ENCODE data around the gene GTF2IRD1. TPM values are rescaled to one million over a fixed set of nuclear protein-coding genes. Genes with fewer than 3 reads are reported as not detected.

Gene GTF2IRD1
- total and polyA plus RNA-seq, 9 of the 15 experiments (the other 6 are each of a cell fraction or from before 2014, with no cell fraction given): 9.1 to 30.2 (median 14.0) TPM

DNA sequence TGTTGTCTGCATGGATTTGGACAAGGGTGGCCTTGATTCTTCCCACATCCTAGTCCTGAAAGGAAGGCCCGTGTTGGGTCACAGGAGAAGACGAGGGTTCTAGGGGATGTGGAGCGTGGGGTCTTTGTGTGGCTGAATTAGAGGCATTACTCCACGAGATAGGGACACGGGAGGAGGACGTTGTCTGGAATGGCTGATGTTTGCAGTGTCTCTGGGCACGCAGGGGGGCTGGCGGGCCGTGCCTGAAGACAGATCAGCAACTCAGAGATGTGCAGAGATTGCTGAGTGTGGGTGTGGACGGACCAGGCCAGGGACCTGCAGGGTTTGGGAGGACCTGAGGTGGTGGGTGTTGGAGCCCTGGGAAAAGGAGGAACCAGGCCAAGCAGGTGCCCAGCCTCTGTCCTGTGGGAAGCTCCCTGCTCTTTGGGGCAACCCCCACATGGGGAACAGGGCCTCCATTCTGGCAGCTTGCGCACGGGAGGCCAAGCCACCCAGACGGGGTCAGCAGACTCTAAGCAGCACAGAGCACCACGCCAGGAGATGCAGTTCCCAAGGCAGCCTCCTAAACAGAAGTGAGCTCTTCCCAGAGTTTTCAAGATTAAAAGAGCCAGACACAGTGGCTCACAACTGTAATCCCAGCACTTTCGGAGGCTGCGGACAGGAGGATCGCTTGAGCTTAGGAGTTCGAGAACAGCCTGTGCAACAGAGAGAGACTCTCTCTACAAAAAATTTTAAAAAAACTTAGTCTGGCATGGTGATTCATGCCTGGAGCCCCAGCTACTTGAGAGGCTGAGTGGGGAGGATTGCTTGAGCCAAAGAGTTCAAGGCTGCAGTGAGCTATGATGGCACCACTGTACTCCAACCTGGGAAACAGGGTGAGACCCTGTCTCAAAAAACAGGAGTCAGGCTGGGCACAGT is 132.8 kb downstream of the GTF2IRD1 start:
- intact Hi-C loops (cut with micrococcal nuclease) (no loop called here), in situ Hi-C loops (cut with MboI) (no loop called here)
- Histone ChIP-seq H4K20me1 (replicated peaks; ENCODE audit: control insufficient read depth, insufficient read depth, low read length) (peaks cover 25% of the 10 kb centered on the region), H3K9me3 (replicated peaks; ENCODE audit: control insufficient read depth, insufficient read depth, low read depth, low read length) (no peaks in the 10 kb centered on the region), H3K9ac (ENCODE audit: insufficient read depth in 1 of 2, low read depth in 2 of 2, low read length in 2 of 2) (peak overlapping the region in 1 of 2 experiments; percentile 56; a peak in 1 of 4 replicates), H3K27me3 (ENCODE audit: control insufficient read depth in 2 of 2, insufficient read depth in 2 of 2, low read length in 2 of 2) (no peaks in the 10 kb centered on the region), H2AFZ (ENCODE audit: low read depth, low read length) (no peak overlapping the region), H3K79me2 (ENCODE audit: control insufficient read depth, insufficient read depth, low read length) (no peaks in the 10 kb centered on the region), H3K27ac (ENCODE audit: extremely low read depth, low read depth, low read length) (no peak overlapping the region), H3K36me3 (ENCODE audit: control insufficient read depth, insufficient read depth, low read length) (peaks cover 8% of the 10 kb centered on the region; the same call in 1 of the 3 replicates), H3K4me2 (ENCODE audit: insufficient read depth, low read length) (no peak overlapping the region), H3K4me1 (replicated peaks in 1 of 2; ENCODE audit: control insufficient read depth in 2 of 2, insufficient read depth in 2 of 2, low read length in 2 of 2) (peaks cover 18 to 23% of the 10 kb centered on the region in 2 experiments), H3K9me1 (ENCODE audit: control insufficient read depth, insufficient read depth, low read length) (peaks cover 4% of the 10 kb centered on the region), H3K4me3 (no peak overlapping the region)
- no TSS peak for BruUV-seq (replicated peaks)
- POLR2A ChIA-PET: interaction anchor here (0.6 to 1.0 kb wide), 2 partner anchors 16 to 29 kb away, joined by 3 read pairs; no protein-coding TSS in a partner anchor
- ATAC-seq (no peak), FAIRE-seq (no peak), DNase-seq (ENCODE audit: extremely low read depth in 1 of 4, low spot score in 3 of 4) (no peak)
- CTCF ChIA-PET (ENCODE audit: low intra/inter-chr PET ratio): no interaction called here
- TF ChIP-seq ETV5 (CRISPR knock-in tag; IDR thresholded peaks at IDR 0.05; ENCODE audit: low read depth) (0 out of 2 replicates have a peak, but pooled peaks have one; percentile 37), YY1 (IDR thresholded peaks at IDR 0.05; ENCODE audit: borderline replicate concordance in 1 of 3, control insufficient read depth in 1 of 3, extremely low read depth in 1 of 3, insufficient read depth in 3 of 3, insufficient read length in 1 of 3, insufficient replicate concordance in 2 of 3, low read depth in 1 of 3, low read length in 2 of 3) (no peak)
- WGBS (ENCODE audit: insufficient coverage, low coverage, missing lambda C conversion rate): 74% methylated on average over 17 of the region's 18 CpGs
